Uterus (tissue), 4 donors: Measurements from ENCODE around the gene NDNF. TPM values are rescaled to one million over a fixed set of nuclear protein-coding genes. Genes with fewer than 3 reads are reported as not detected.
A peak's percentile ranks its signal among the peaks of the same experiment; 100 is the strongest.

ENCODE experiments used
- DNase-seq, 2 donors: peaks; one replicate each; pipeline ENCODE4 v3.0.0-alpha.2; 2019 to 2020
- H3K27ac ChIP-seq, 2 donors: fragments of 200-600 bp; sonication (generic); 1 replicate in 1 of 2; 2 replicates in 1 of 2; pipeline ENCODE4 v1.5.1; 2016 to 2018
- H3K27me3 ChIP-seq, 2 donors: fragments of 200-600 bp; sonication (generic); one replicate each; pipeline ENCODE4 v1.5.1; 2018 to 2019; ENCODE audit warnings: control low read depth in 1 of 2
- H3K36me3 ChIP-seq, 2 donors: fragments of 200-600 bp; sonication (generic); one replicate each; pipeline ENCODE4 v1.5.1; 2019; ENCODE audit warnings: control low read depth in 1 of 2
- H3K4me1 ChIP-seq, 2 donors: fragments of 200-600 bp; sonication (generic); one replicate each; pipeline ENCODE4 v1.5.1; 2018 to 2019; ENCODE audit warnings: control low read depth in 1 of 2
- H3K4me3 ChIP-seq, 2 donors: fragments of 200-600 bp; sonication (generic); 1 replicate in 1 of 2; 2 replicates in 1 of 2; pipeline ENCODE4 v1.5.1; 2018 to 2019; ENCODE audit warnings: mild to moderate bottlenecking in 1 of 2
- H3K9me3 ChIP-seq, 2 donors: fragments of 200-600 bp; sonication (generic); one replicate each; pipeline ENCODE4 v1.5.1; 2019; ENCODE audit warnings: control low read depth in 1 of 2
- POLR2A ChIP-seq, 2 donors: fragments of 450-650 bp; IDR thresholded peaks; one replicate each; pipeline ENCODE4 v1.6.1; 2016; ENCODE audit warnings: antibody characterized with exemption in 2 of 2, mild to moderate bottlenecking in 1 of 2, moderate library complexity in 1 of 2
- intact Hi-C: fragments of 100-400 bp; cut with DNase I; formaldehyde crosslinking; loops from one replicate; pipeline ENCODE4 v1.15.1; 2023; ENCODE audit warnings: low total_unique reads
- total RNA-seq, 4 donors: library from RNA; depleted of rRNA in 3 of 4; stranded (reverse); fragments of >200 nt in 3 of 4; gene quantifications; one replicate each; pipeline versions ENCODE4 v1.1.0 to v1.2.4, GENCODE V29; 2014 to 2023
- TF ChIP-seq, protein P1 (sequence below), 4 experiments: fragments of 200-600 bp in 2 of 4; fragments of 450-650 bp in 2 of 4; sonication (generic) in 2 of 4; IDR thresholded peaks; one replicate each; pipeline ENCODE4 v1.5.1; 2016 to 2019; ENCODE audit warnings: antibody characterized with exemption in 4 of 4, mild to moderate bottlenecking in 2 of 4, moderate library complexity in 1 of 4
- donor health status: DM: yes; HTN: yes; CAD: no.

The NDNF gene
- total RNA-seq, 4 donors from 2014 or later = 1.5 to 10.9 (median 8.0) TPM

DNA sequence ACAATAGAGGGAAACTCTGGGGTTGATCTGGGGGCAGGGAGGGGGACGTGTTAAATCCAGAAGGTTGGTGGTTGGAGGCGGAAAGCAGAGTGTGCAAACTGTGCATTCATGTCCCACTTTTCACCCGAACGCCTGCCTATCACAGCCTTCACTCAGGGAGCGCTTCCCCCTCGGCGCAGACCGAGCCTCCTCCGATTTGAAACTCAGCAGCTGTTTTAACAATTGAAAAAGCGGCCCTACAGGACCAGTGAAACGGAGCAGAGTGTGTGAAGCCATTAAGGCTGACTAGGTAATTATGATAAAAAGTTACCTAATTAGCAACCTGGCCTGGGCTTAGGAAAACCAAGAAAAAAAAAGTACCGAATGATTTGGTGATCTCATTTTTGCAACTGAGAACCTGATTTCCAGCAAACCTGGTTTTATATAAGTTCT, 685 bp upstream of the NDNF start:
- Histone ChIP-seq H3K9me3 (no peaks in the 10 kb centered on the region), H3K36me3 (no peaks in the 10 kb centered on the region), H3K4me1 (no peaks in the 10 kb centered on the region), H3K27me3 (no peaks in the 10 kb centered on the region), H3K27ac (no peak overlapping the region), H3K4me3 (peak overlapping the region; percentile 36 to 49)
- DNase-seq = no peak
- intact Hi-C loops = no loop called here
- no peak for TF ChIP-seq POLR2A (IDR thresholded peaks at IDR 0.05)
- TF ChIP-seq, protein P1, sequence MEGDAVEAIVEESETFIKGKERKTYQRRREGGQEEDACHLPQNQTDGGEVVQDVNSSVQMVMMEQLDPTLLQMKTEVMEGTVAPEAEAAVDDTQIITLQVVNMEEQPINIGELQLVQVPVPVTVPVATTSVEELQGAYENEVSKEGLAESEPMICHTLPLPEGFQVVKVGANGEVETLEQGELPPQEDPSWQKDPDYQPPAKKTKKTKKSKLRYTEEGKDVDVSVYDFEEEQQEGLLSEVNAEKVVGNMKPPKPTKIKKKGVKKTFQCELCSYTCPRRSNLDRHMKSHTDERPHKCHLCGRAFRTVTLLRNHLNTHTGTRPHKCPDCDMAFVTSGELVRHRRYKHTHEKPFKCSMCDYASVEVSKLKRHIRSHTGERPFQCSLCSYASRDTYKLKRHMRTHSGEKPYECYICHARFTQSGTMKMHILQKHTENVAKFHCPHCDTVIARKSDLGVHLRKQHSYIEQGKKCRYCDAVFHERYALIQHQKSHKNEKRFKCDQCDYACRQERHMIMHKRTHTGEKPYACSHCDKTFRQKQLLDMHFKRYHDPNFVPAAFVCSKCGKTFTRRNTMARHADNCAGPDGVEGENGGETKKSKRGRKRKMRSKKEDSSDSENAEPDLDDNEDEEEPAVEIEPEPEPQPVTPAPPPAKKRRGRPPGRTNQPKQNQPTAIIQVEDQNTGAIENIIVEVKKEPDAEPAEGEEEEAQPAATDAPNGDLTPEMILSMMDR (IDR thresholded peaks at IDR 0.05) = no peak

- Histone ChIP-seq H3K36me3 (no peaks in the 10 kb centered on the region), H3K27me3 (no peaks in the 10 kb centered on the region), H3K27ac (peak overlapping the region in 1 of 2 donors; percentile 55), H3K4me1 (no peaks in the 10 kb centered on the region), H3K9me3 (no peaks in the 10 kb centered on the region), H3K4me3 (peak overlapping the region; percentile 36 to 49)
- no peak for DNase-seq
- TF ChIP-seq, protein P1 (IDR thresholded peaks at IDR 0.05) = no peak
- no peak for TF ChIP-seq POLR2A (IDR thresholded peaks at IDR 0.05)
- intact Hi-C loops = no loop called here
Measured at GRCh38 chr4:121071640-121072223, 603 bp downstream of the NDNF start.

DNA sequence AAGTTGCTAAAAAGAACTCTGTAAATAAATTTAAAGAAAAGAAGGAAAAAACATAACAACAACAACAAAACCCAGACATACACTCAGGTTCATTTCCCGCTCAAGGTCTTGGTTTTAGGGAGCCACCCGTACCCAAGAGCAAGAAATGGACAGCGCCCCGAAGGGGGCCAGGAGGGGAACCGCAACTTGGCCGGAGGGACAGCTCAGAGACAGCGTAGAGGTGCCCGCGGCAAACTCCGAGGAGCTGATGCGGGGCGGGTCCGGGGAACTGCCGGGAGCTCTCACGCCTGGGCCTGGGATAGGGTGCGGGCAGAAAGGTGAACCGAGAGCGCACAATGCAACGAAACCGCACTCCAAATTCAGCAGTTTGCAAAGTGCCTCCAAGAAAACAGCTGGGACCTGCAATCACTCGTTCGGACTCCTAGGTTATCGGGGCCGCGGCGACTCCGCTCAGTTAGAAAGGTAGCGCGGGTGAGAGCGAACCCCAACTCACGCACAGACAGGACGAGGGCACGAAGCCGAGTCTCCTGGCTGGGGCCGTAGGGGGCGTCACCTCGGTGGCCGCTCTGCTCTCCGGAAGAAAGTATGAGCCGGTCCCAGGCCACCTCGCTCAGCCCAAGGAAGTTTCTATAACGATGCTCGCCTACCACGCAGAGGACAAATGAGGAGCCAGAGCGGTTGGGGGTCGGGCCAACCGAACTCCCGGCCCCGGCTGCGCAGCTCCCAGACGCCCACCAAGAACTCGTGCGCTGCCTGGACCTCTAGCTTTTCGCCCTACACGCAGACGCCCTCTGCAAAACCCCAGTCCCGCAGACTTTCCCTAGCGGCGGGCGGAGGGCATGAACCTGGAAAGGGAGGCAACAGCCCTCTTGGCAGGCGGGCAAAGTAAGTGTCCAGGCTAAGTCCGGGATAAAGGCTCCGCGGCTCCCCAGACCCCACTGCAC, 1.4 kb downstream of the NDNF start:
- Histone ChIP-seq H3K27ac (peak overlapping the region in 1 of 2 donors; percentile 33), H3K27me3 (no peaks in the 10 kb centered on the region), H3K36me3 (no peaks in the 10 kb centered on the region), H3K9me3 (no peaks in the 10 kb centered on the region), H3K4me3 (peak overlapping the region; percentile 36 to 49), H3K4me1 (no peaks in the 10 kb centered on the region)
- peak in 1 of 2 donors; percentile 18 for DNase-seq
- TF ChIP-seq, protein P1 (IDR thresholded peaks at IDR 0.05) = peak in 3 of 4 experiments; percentile 10 to 27 (median 11)
- no peak for TF ChIP-seq POLR2A (IDR thresholded peaks at IDR 0.05)
- intact Hi-C loops = no loop called here

GRCh38 chr4:121070274-121070673, 2.1 kb downstream of the NDNF start:
- no peaks in the 10 kb centered on the region for H3K4me1 ChIP-seq
- no peak for TF ChIP-seq POLR2A (IDR thresholded peaks at IDR 0.05)
- TF ChIP-seq, protein P1 (IDR thresholded peaks at IDR 0.05) = no peak
- DNase-seq = no peak
- no peaks in the 10 kb centered on the region for H3K9me3 ChIP-seq
- intact Hi-C loops = no loop called here
- no peaks in the 10 kb centered on the region for H3K36me3 ChIP-seq
- H3K27ac ChIP-seq = peak overlapping the region in 1 of 2 donors; percentile 33
- H3K27me3 ChIP-seq = no peaks in the 10 kb centered on the region
- peak overlapping the region in 1 of 2 donors; percentile 49 for H3K4me3 ChIP-seq

GRCh38 chr4:121069430-121069829, 2.9 kb downstream of the NDNF start:
- TF ChIP-seq, protein P1 (IDR thresholded peaks at IDR 0.05) = no peak
- no peak for TF ChIP-seq POLR2A (IDR thresholded peaks at IDR 0.05)
- H3K27ac ChIP-seq = peak overlapping the region in 1 of 2 donors; percentile 33
- no peak for DNase-seq
- intact Hi-C loops = no loop called here
- no peaks in the 10 kb centered on the region for H3K36me3 ChIP-seq
- no peak overlapping the region for H3K4me3 ChIP-seq
- H3K9me3 ChIP-seq = no peaks in the 10 kb centered on the region
- no peaks in the 10 kb centered on the region for H3K27me3 ChIP-seq
- H3K4me1 ChIP-seq = no peaks in the 10 kb centered on the region
